Testis (tissue), 3 donors: ENCODE data around the gene SKAP2. TPM values are rescaled to one million over a fixed set of nuclear protein-coding genes. Genes with fewer than 3 reads are reported as not detected.

Source experiments
- DNase-seq: peaks from one replicate; pipeline ENCODE4 v3.0.0-alpha.2; 2019
- H3K27ac ChIP-seq, 2 donors: fragments of 200-600 bp; sonication (generic); one replicate each; pipeline ENCODE4 v1.5.1; 2019
- H3K27me3 ChIP-seq: fragments of 200-600 bp; sonication (generic); one replicate; pipeline ENCODE4 v1.5.1; 2019
- H3K36me3 ChIP-seq: fragments of 200-600 bp; sonication (generic); one replicate; pipeline ENCODE4 v1.5.1; 2017; ENCODE audit warnings: low read depth; ENCODE audit errors: missing control alignments
- H3K4me1 ChIP-seq: fragments of 200-600 bp; sonication (generic); one replicate; pipeline ENCODE4 v1.5.1; 2019
- H3K4me3 ChIP-seq, 2 donors: fragments of 200-600 bp; sonication (generic); one replicate each; pipeline ENCODE4 v1.5.1; 2017 to 2019
- H3K9me3 ChIP-seq: fragments of 200-600 bp; sonication (generic); one replicate; pipeline ENCODE4 v1.5.1; 2017
- CTCF ChIP-seq, 3 experiments: fragments of 450-650 bp in 2 of 3; fragments of 200-600 bp in 1 of 3; sonication (generic) in 1 of 3; IDR thresholded peaks; one replicate each; pipeline ENCODE4 v1.5.1; 2016 to 2019; ENCODE audit warnings: antibody characterized with exemption in 3 of 3, mild to moderate bottlenecking in 2 of 3, moderate library complexity in 1 of 3
- POLR2A ChIP-seq: fragments of 450-650 bp; IDR thresholded peaks from one replicate; pipeline ENCODE4 v1.6.1; 2017; ENCODE audit warnings: antibody characterized with exemption, mild to moderate bottlenecking, moderate library complexity
- WGBS, 2 donors: methylation state at CpG; one replicate each; pipeline ENCODE4 v1.1.5; 2018; 5-methylcytosine and 5-hydroxymethylcytosine counted together
- intact Hi-C: fragments of 100-400 bp; cut with DNase I; formaldehyde crosslinking; loops from one replicate; pipeline ENCODE4 v1.15.1; 2023; ENCODE audit warnings: low total_unique reads
- polyA plus RNA-seq: library from polyadenylated mRNA; stranded (reverse); fragments of 350-450 nt; fragmentation: Illumina TruSeq; extraction: RNeasy Lipid Tissue Mini Kit (QIAGEN cat#74804); gene quantifications from one replicate; pipeline ENCODE4 v1.2.3, GENCODE V29; 2014; ENCODE audit warnings: low read depth, low replicate concordance; ENCODE audit not compliant: insufficient read depth
- total RNA-seq, 2 donors: library from RNA; depleted of rRNA; stranded (reverse); fragments of >200 nt; gene quantifications; one replicate each; pipeline ENCODE4 v1.2.3, GENCODE V29; 2016

The SKAP2 gene
- total and polyA plus RNA-seq, 3 donors from 2014 or later, result 33.1 to 43.6 (median 33.9) TPM

GRCh38 chr7:26618449-26618848, 245.9 kb downstream of the SKAP2 start:
- DNase-seq, result no peak

More at GRCh38 chr7:26618449-26618848, 245.9 kb downstream of the SKAP2 start:
- WGBS, 2 donors, result 44 to 62% methylated on average over 12 of the region's 12 CpGs
- Histone ChIP-seq H3K27me3 (no peaks in the 10 kb centered on the region), H3K9me3 (no peaks in the 10 kb centered on the region), H3K4me3 (no peak overlapping the region), H3K4me1 (no peaks in the 10 kb centered on the region), H3K36me3 (no peaks in the 10 kb centered on the region), H3K27ac (no peak overlapping the region)
- TF ChIP-seq POLR2A (no peak), CTCF (IDR thresholded peaks at IDR 0.05) (no peak)
- intact Hi-C loops, result no loop called here

Other genes starting within 250 kb of the SKAP2 start
- gene HOXA1, start 231.4 kb upstream of the SKAP2 start, total RNA-seq, result under 1 TPM; 0.37 to 0.79 TPM
- gene HOXA1, start 231.4 kb upstream of the SKAP2 start, polyA plus RNA-seq, result 0.16 TPM
- gene HOXA2, start 238.1 kb upstream of the SKAP2 start, total RNA-seq, result under 1 TPM in 1 of 2 donors, not detected in 1; 0.31 TPM
- 0.32 TPM for gene HOXA2, start 238.1 kb upstream of the SKAP2 start, polyA plus RNA-seq